ENCODE measurements around the gene SURF1. TPM values are rescaled to one million over a fixed set of nuclear protein-coding genes. Genes with fewer than 3 reads are reported as not detected.
A peak's percentile ranks its signal among the peaks of the same experiment; 100 is the strongest.

Gene SURF1
- total RNA-seq, 1 experiment from 2014 or later: 28.1 TPM

GRCh38 chr9:133348718-133349573 lies 7.3 kb downstream of the SURF1 start:
- H4K20me1 ChIP-seq (ENCODE audit: low read length): peaks cover 24% of the 10 kb centered on the region
- BruUV-seq (replicated peaks): TSS peak; percentile 57
- H3K27ac ChIP-seq (ENCODE audit: low read length): peak overlapping the region; percentile 73
- no peak overlapping the region for H2AFZ ChIP-seq (ENCODE audit: low read length)
- H3K36me3 ChIP-seq (ENCODE audit: low read depth, low read length): peaks cover 41% of the 10 kb centered on the region
- DNase-seq (no peak), ATAC-seq (no peak)
- POLR2A ChIA-PET (ENCODE audit: unreplicated experiment): interaction anchor here (0.5 kb wide), 1 partner anchor 42 kb away, joined by 3 read pairs; no protein-coding TSS in a partner anchor
- peak overlapping the region; percentile 100 for H3K9ac ChIP-seq (ENCODE audit: low read length)
- H3K79me2 ChIP-seq (ENCODE audit: low read length): peaks cover 48% of the 10 kb centered on the region
- peak overlapping the region; percentile 100 for H3K4me3 ChIP-seq (ENCODE audit: low read length)
- intact Hi-C loops (cut with micrococcal nuclease): no loop called here
- no peaks in the 10 kb centered on the region for H3K9me3 ChIP-seq (ENCODE audit: low read length)
- CTCF ChIA-PET: no interaction called here
- H3K4me2 ChIP-seq (ENCODE audit: low read length): peak overlapping the region; percentile 93
- H3F3A ChIP-seq (ENCODE audit: low read length, unreplicated experiment): peaks cover 13% of the 10 kb centered on the region
- no peaks in the 10 kb centered on the region for H3K9me2 ChIP-seq (replicated peaks; ENCODE audit: low read length)
- H3K4me1 ChIP-seq (ENCODE audit: insufficient read depth, low read length): peaks cover 13% of the 10 kb centered on the region
- H3K27me3 ChIP-seq (ENCODE audit: low read length): no peaks in the 10 kb centered on the region
- TF ChIP-seq EZH2phosphoT487 (IDR thresholded peaks at IDR 0.05; ENCODE audit: borderline replicate concordance, low read length): no peak
- TF ChIP-seq CTCF (conservative IDR thresholded peaks at IDR 0.05; ENCODE audit: low read depth, low read length): no peak
- no peak for TF ChIP-seq EZH2 (IDR thresholded peaks at IDR 0.05; ENCODE audit: low read length, unreplicated experiment)

GRCh38 chr9:133347985-133348717 lies 8.1 kb downstream of the SURF1 start, which contains the start of the genes MED22 and RPL7A:
Gene MED22 (minus strand): TSS chr9:133348131. CDS start chr9:133346662, 1,469 bp downstream.
Gene RPL7A (plus strand): TSS chr9:133348218. CDS start chr9:133348244, 26 bp downstream.
- intact Hi-C loops (cut with micrococcal nuclease): no loop called here
- DNase-seq (peak; percentile 91), ATAC-seq (peak; percentile 71)
- CTCF ChIA-PET: no interaction called here
- Histone ChIP-seq H3K27me3 (ENCODE audit: low read length) (no peaks in the 10 kb centered on the region), H4K20me1 (ENCODE audit: low read length) (peaks cover 24% of the 10 kb centered on the region), H3K9ac (ENCODE audit: low read length) (peak within 1 kb of the TSS; percentile 100), H3K9me3 (ENCODE audit: low read length) (no peaks in the 10 kb centered on the region), H3K36me3 (ENCODE audit: low read depth, low read length) (peaks cover 41% of the 10 kb centered on the region), H2AFZ (ENCODE audit: low read length) (peak within 1 kb of the TSS; percentile 63), H3F3A (ENCODE audit: low read length, unreplicated experiment) (peaks cover 7% of the 10 kb centered on the region), H3K4me1 (ENCODE audit: insufficient read depth, low read length) (peaks cover 13% of the 10 kb centered on the region), H3K4me3 (ENCODE audit: low read length) (peak within 1 kb of the TSS; percentile 100), H3K4me2 (ENCODE audit: low read length) (peak within 1 kb of the TSS; percentile 93), H3K9me2 (replicated peaks; ENCODE audit: low read length) (no peaks in the 10 kb centered on the region), H3K79me2 (ENCODE audit: low read length) (peaks cover 48% of the 10 kb centered on the region), H3K27ac (ENCODE audit: low read length) (peak within 1 kb of the TSS; percentile 73)
- BruUV-seq (replicated peaks): no TSS peak
- POLR2A ChIA-PET (ENCODE audit: unreplicated experiment): no interaction called here
- no peak for TF ChIP-seq EZH2 (IDR thresholded peaks at IDR 0.05; ENCODE audit: low read length, unreplicated experiment)
- TF ChIP-seq EZH2phosphoT487 (IDR thresholded peaks at IDR 0.05; ENCODE audit: borderline replicate concordance, low read length): no peak
- TF ChIP-seq CTCF (conservative IDR thresholded peaks at IDR 0.05; ENCODE audit: low read depth, low read length): no peak
